Mesendoderm (in vitro differentiated cells): ENCODE data around the gene PRSS22.

Experiments
- DNase-seq: peaks from one replicate; pipeline ENCODE4 v3.0.0; 2013
- H2AK5ac ChIP-seq: 2 replicates; pipeline ENCODE4 v1.6.1; 2013; ENCODE audit warnings: low read length, inconsistent platforms
- H2BK120ac ChIP-seq: 2 replicates; pipeline ENCODE4 v1.6.1; 2013; ENCODE audit warnings: low read depth, mild to moderate bottlenecking, low read length, moderate library complexity, mixed read lengths
- H2BK15ac ChIP-seq: replicated peaks from 2 replicates; pipeline ENCODE4 v1.6.1; 2013; ENCODE audit warnings: low read depth, mild to moderate bottlenecking, moderate library complexity
- H2BK5ac ChIP-seq: 2 replicates; pipeline ENCODE4 v1.6.1; 2013; ENCODE audit warnings: low read length, inconsistent platforms
- H3K18ac ChIP-seq: 2 replicates; pipeline ENCODE4 v1.6.1; 2013; ENCODE audit warnings: mild to moderate bottlenecking, low read length, mixed read lengths
- H3K23ac ChIP-seq: one replicate; pipeline ENCODE4 v1.6.1; 2013; ENCODE audit warnings: low read length
- H3K27ac ChIP-seq: 2 replicates; pipeline ENCODE4 v1.5.1; 2013; ENCODE audit warnings: low read depth, mild to moderate bottlenecking, inconsistent platforms, low read length, moderate library complexity
- H3K27me3 ChIP-seq: 2 replicates; pipeline ENCODE4 v1.6.1; 2013; ENCODE audit warnings: low read length, control low read depth, mild to moderate bottlenecking, inconsistent platforms; ENCODE audit not compliant: insufficient read depth, poor library complexity
- H3K36me3 ChIP-seq: 2 replicates; pipeline ENCODE4 v1.6.1; 2013; ENCODE audit warnings: low read length, inconsistent platforms; ENCODE audit not compliant: control insufficient read depth, insufficient read depth
- H3K4ac ChIP-seq: one replicate; pipeline ENCODE4 v1.6.1; 2013; ENCODE audit warnings: low read depth, mild to moderate bottlenecking, low read length, moderate library complexity
- H3K4me1 ChIP-seq: 2 replicates; pipeline ENCODE4 v1.6.1; 2013; ENCODE audit warnings: low read depth, low read length, inconsistent platforms; ENCODE audit not compliant: control insufficient read depth
- H3K4me2 ChIP-seq: 2 replicates; pipeline ENCODE4 v1.6.1; 2013; ENCODE audit warnings: low read length
- H3K4me3 ChIP-seq: 2 replicates; pipeline ENCODE4 v1.5.1; 2013; ENCODE audit warnings: mild to moderate bottlenecking, low read length
- H3K56ac ChIP-seq: one replicate; pipeline ENCODE4 v1.6.1; 2013; ENCODE audit warnings: low read length
- H3K79me1 ChIP-seq: 2 replicates; pipeline ENCODE4 v1.6.1; 2013; ENCODE audit warnings: low read length, inconsistent platforms
- H3K79me2 ChIP-seq: 2 replicates; pipeline ENCODE4 v1.6.1; 2013; ENCODE audit warnings: mild to moderate bottlenecking, low read length; ENCODE audit not compliant: control insufficient read depth, insufficient read depth
- H3K9ac ChIP-seq: 2 replicates; pipeline ENCODE4 v1.6.1; 2013; ENCODE audit warnings: low read length, inconsistent platforms
- H4K5ac ChIP-seq: one replicate; pipeline ENCODE4 v1.6.1; 2013; ENCODE audit warnings: low read length
- H4K8ac ChIP-seq: one replicate; pipeline ENCODE4 v1.6.1; 2013; ENCODE audit warnings: low read depth, mild to moderate bottlenecking, control low read depth, low read length, moderate library complexity
- WGBS: extraction: QIAGEN DNeasy Blood & Tissue Kit; methylation state at CpG from one replicate; pipeline ENCODE4 v1.1.7; 2013; ENCODE audit warnings: low lambda C conversion rate, missing lambda C conversion rate; ENCODE audit not compliant: insufficient coverage; ENCODE audit errors: extremely low coverage; 5-methylcytosine and 5-hydroxymethylcytosine counted together

PRSS22 gene

GRCh38 chr16:2813771-2814221, 44.2 kb downstream of the PRSS22 start:
- H4K5ac ChIP-seq: no peak overlapping the region
- no CpG with 5 or more reads among the region's 7 CpGs for WGBS
- no peak overlapping the region for H3K27ac ChIP-seq
- H3K79me2 ChIP-seq: no peaks in the 10 kb centered on the region
- H2BK5ac ChIP-seq: no peak overlapping the region
- H2BK15ac ChIP-seq: no peak overlapping the region
- H3K56ac ChIP-seq: no peak overlapping the region
- no peak overlapping the region for H2BK120ac ChIP-seq
- H3K27me3 ChIP-seq: no peaks in the 10 kb centered on the region
- H2AK5ac ChIP-seq: no peak overlapping the region
- no peaks in the 10 kb centered on the region for H3K4me1 ChIP-seq
- DNase-seq: no peak
- no peak overlapping the region for H3K9ac ChIP-seq
- H3K18ac ChIP-seq: no peak overlapping the region
- H4K8ac ChIP-seq: no peak overlapping the region
- H3K79me1 ChIP-seq: no peaks in the 10 kb centered on the region
- no peak overlapping the region for H3K23ac ChIP-seq
- no peak overlapping the region for H3K4me2 ChIP-seq
- no peaks in the 10 kb centered on the region for H3K36me3 ChIP-seq
- no peak overlapping the region for H3K4ac ChIP-seq
- no peak overlapping the region for H3K4me3 ChIP-seq

- Histone ChIP-seq H3K56ac (no peak overlapping the region), H3K9ac (no peak overlapping the region), H2BK120ac (no peak overlapping the region), H3K4me1 (no peaks in the 10 kb centered on the region), H3K18ac (no peak overlapping the region), H3K27ac (no peak overlapping the region), H4K5ac (no peak overlapping the region), H3K79me1 (no peaks in the 10 kb centered on the region), H3K23ac (no peak overlapping the region), H3K4ac (no peak overlapping the region), H2BK5ac (no peak overlapping the region), H3K27me3 (no peaks in the 10 kb centered on the region), H4K8ac (no peak overlapping the region), H3K4me2 (no peak overlapping the region), H2AK5ac (no peak overlapping the region), H3K79me2 (no peaks in the 10 kb centered on the region), H2BK15ac (no peak overlapping the region), H3K36me3 (no peaks in the 10 kb centered on the region), H3K4me3 (no peak overlapping the region)
- DNase-seq: no peak
- no CpG with 5 or more reads among the region's 15 CpGs for WGBS
Observed at GRCh38 chr16:2811703-2812471, 46.1 kb downstream of the PRSS22 start.

GRCh38 chr16:2810651-2811050, 47.3 kb downstream of the PRSS22 start:
- H3K23ac ChIP-seq: no peak overlapping the region
- no peak overlapping the region for H3K9ac ChIP-seq
- no CpG with 5 or more reads among the region's 6 CpGs for WGBS
- H3K4me3 ChIP-seq: no peak overlapping the region
- no peak overlapping the region for H2AK5ac ChIP-seq
- no peak overlapping the region for H3K4ac ChIP-seq
- H3K27me3 ChIP-seq: no peaks in the 10 kb centered on the region
- H4K5ac ChIP-seq: no peak overlapping the region
- H3K27ac ChIP-seq: no peak overlapping the region
- H3K4me1 ChIP-seq: no peaks in the 10 kb centered on the region
- H3K36me3 ChIP-seq: no peaks in the 10 kb centered on the region
- no peaks in the 10 kb centered on the region for H3K79me2 ChIP-seq
- DNase-seq: no peak
- no peaks in the 10 kb centered on the region for H3K79me1 ChIP-seq
- no peak overlapping the region for H4K8ac ChIP-seq
- no peak overlapping the region for H3K56ac ChIP-seq
- H3K18ac ChIP-seq: no peak overlapping the region
- H2BK120ac ChIP-seq: no peak overlapping the region
- no peak overlapping the region for H2BK15ac ChIP-seq
- no peak overlapping the region for H3K4me2 ChIP-seq
- H2BK5ac ChIP-seq: no peak overlapping the region

GRCh38 chr16:2809149-2809760, 48.7 kb downstream of the PRSS22 start:
- H3K4ac ChIP-seq: no peak overlapping the region
- no peak overlapping the region for H3K27ac ChIP-seq
- H2BK120ac ChIP-seq: no peak overlapping the region

GRCh38 chr16:2808181-2808580, 49.8 kb downstream of the PRSS22 start:
- H3K4ac ChIP-seq: no peak overlapping the region
- H3K36me3 ChIP-seq: no peaks in the 10 kb centered on the region
- H3K9ac ChIP-seq: no peak overlapping the region
- no peaks in the 10 kb centered on the region for H3K27me3 ChIP-seq
- no peak for DNase-seq
- no CpG with 5 or more reads among the region's 7 CpGs for WGBS
- H4K5ac ChIP-seq: no peak overlapping the region
- no peak overlapping the region for H2BK15ac ChIP-seq
- H3K79me2 ChIP-seq: no peaks in the 10 kb centered on the region
- H3K4me1 ChIP-seq: no peaks in the 10 kb centered on the region
- H3K79me1 ChIP-seq: no peaks in the 10 kb centered on the region
- no peak overlapping the region for H2BK5ac ChIP-seq
- H2BK120ac ChIP-seq: no peak overlapping the region
- H3K18ac ChIP-seq: no peak overlapping the region
- H3K23ac ChIP-seq: no peak overlapping the region
- no peak overlapping the region for H2AK5ac ChIP-seq
- H3K4me3 ChIP-seq: no peak overlapping the region
- H3K27ac ChIP-seq: no peak overlapping the region
- no peak overlapping the region for H4K8ac ChIP-seq
- H3K56ac ChIP-seq: no peak overlapping the region
- H3K4me2 ChIP-seq: no peak overlapping the region

More at GRCh38 chr16:2809149-2809760, 48.7 kb downstream of the PRSS22 start:
- no peak overlapping the region for H3K23ac ChIP-seq
- H3K79me2 ChIP-seq: no peaks in the 10 kb centered on the region
- H3K79me1 ChIP-seq: no peaks in the 10 kb centered on the region
- no peaks in the 10 kb centered on the region for H3K27me3 ChIP-seq
- no peak overlapping the region for H3K56ac ChIP-seq
- no peaks in the 10 kb centered on the region for H3K36me3 ChIP-seq
- no peak overlapping the region for H2BK5ac ChIP-seq
- no peak overlapping the region for H3K18ac ChIP-seq
- H4K8ac ChIP-seq: no peak overlapping the region
- H3K9ac ChIP-seq: no peak overlapping the region
- WGBS: no CpG with 5 or more reads among the region's 3 CpGs
- no peaks in the 10 kb centered on the region for H3K4me1 ChIP-seq
- no peak for DNase-seq
- no peak overlapping the region for H2AK5ac ChIP-seq
- no peak overlapping the region for H4K5ac ChIP-seq
- no peak overlapping the region for H2BK15ac ChIP-seq
- no peak overlapping the region for H3K4me2 ChIP-seq
- H3K4me3 ChIP-seq: no peak overlapping the region
